Activated naive CD4-positive, alpha-beta T cell treated with anti-CD3 and anti-CD28 coated beads, Interleukin-2, amount 50 U/mL, for 24 hours (primary cell): ENCODE measurements around the gene SLC24A3.
"Not testable (repeated sequence)": the region's sequence is repeated elsewhere in the genome, so short reads cannot be mapped to it uniquely, and the experiment has no call there.

Experiments
- H3K27ac Mint-ChIP-seq: one replicate; pipeline ENCODE4 v1.8.0; 2021; ENCODE audit warnings: mild to moderate bottlenecking, mixed read lengths
- H3K27me3 Mint-ChIP-seq: one replicate; pipeline ENCODE4 v1.8.0; 2021; ENCODE audit warnings: mixed read lengths
- H3K36me3 Mint-ChIP-seq: one replicate; pipeline ENCODE4 v1.8.0; 2021; ENCODE audit warnings: mixed read lengths
- H3K4me1 Mint-ChIP-seq: one replicate; pipeline ENCODE4 v1.8.0; 2021; ENCODE audit warnings: mixed read lengths
- H3K4me3 Mint-ChIP-seq: one replicate; pipeline ENCODE4 v1.8.0; 2021; ENCODE audit warnings: mild to moderate bottlenecking, mixed read lengths
- H3K9me3 Mint-ChIP-seq: one replicate; pipeline ENCODE4 v1.8.0; 2021; ENCODE audit warnings: mixed read lengths

Gene SLC24A3

GRCh38 chr20:19738951-19739350 is 526.5 kb downstream of the SLC24A3 start:
- Mint-ChIP-seq H3K4me1 (no peaks in the 10 kb centered on the region), H3K9me3 (no peaks in the 10 kb centered on the region), H3K4me3 (no peak overlapping the region), H3K36me3 (no peaks in the 10 kb centered on the region), H3K27ac (no peak overlapping the region), H3K27me3 (peaks cover 7% of the 10 kb centered on the region)

GRCh38 chr20:19739351-19739750 is 526.9 kb downstream of the SLC24A3 start:
- Mint-ChIP-seq H3K4me1 (no peaks in the 10 kb centered on the region), H3K27me3 (peaks cover 7% of the 10 kb centered on the region), H3K27ac (no peak overlapping the region), H3K9me3 (no peaks in the 10 kb centered on the region), H3K36me3 (no peaks in the 10 kb centered on the region), H3K4me3 (no peak overlapping the region)

GRCh38 chr20:19740512-19740911 is 528.1 kb downstream of the SLC24A3 start:
- H3K36me3 Mint-ChIP-seq = no peaks in the 10 kb centered on the region
- no peak overlapping the region for H3K27ac Mint-ChIP-seq
- no peak overlapping the region for H3K4me3 Mint-ChIP-seq
- H3K27me3 Mint-ChIP-seq = peaks cover 7% of the 10 kb centered on the region
- H3K9me3 Mint-ChIP-seq = no peaks in the 10 kb centered on the region
- no peaks in the 10 kb centered on the region for H3K4me1 Mint-ChIP-seq

DNA sequence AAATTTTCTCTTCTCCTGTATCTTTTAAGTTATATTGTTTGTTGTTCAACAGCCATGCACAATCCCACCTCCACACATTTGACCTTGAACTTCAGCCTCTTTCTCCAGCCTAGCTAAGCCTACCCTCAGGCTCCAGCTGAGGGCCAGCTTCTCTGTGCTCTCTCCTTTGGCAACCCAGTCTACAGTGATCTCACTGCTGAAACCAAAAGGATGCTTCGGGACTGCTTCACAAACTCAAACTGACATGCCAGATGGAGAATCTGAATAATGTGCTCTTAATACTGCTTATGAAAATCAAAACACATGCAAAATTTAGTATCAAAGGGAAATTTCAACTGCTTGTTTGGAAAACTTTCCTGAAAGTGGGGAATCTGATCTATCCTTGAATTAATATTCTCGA is 529.5 kb downstream of the SLC24A3 start:
- Mint-ChIP-seq H3K36me3 (no peaks in the 10 kb centered on the region), H3K9me3 (no peaks in the 10 kb centered on the region), H3K27me3 (peaks cover 7% of the 10 kb centered on the region), H3K4me3 (no peak overlapping the region), H3K27ac (no peak overlapping the region), H3K4me1 (no peaks in the 10 kb centered on the region)

DNA sequence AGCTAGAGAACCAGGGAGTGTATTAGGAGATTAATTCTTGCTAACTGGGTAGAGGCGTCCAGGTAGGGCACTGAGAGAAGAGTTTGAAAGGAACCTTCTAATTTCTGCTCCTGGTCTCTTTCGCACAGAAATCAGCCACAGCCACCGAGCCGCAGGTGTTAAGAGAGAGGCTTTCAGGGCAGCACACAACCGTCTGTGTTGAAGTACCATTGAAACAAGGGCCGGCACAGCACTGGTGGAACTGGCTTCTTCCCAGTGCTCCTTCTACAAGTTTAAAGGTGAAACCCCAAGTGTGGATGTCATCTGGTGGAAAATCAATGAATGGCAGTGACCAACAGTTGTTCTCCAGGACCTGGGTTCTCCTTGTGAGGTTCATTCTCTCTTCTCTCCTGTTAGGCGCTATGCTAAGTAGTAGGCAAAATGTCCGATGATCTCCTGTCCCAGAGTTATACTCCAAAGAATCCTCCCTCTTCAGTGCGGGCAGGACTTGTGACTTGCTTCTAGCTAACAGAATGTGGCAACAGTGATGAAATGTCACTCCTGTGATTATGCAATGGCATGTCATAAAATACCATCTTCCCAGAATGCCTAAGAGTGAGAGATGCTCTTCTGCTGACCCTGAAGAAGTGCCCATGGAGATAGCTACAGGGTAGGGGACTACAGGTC is 530.7 kb downstream of the SLC24A3 start:
- Mint-ChIP-seq H3K4me3 (no peak overlapping the region), H3K36me3 (no peaks in the 10 kb centered on the region), H3K9me3 (no peaks in the 10 kb centered on the region), H3K27ac (no peak overlapping the region), H3K27me3 (peaks cover 7% of the 10 kb centered on the region), H3K4me1 (no peaks in the 10 kb centered on the region)

DNA sequence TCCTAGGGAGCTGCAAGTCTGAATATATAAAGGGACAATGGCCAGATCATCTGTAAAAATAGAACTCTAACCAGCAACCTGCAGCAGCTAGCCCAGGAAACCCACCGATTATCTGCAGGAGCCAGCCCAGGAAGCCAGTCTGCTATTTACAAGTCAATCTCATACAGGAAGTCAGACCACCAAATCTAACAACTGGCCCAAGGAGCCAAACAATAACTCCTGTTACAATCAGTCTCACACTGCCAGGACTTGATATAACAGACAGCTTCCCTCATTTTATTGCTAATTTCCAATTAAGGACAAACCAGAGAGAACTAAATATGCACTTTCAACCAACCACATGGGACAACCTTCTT is 531.2 kb downstream of the SLC24A3 start:
- no peaks in the 10 kb centered on the region for H3K4me1 Mint-ChIP-seq
- no peaks in the 10 kb centered on the region for H3K36me3 Mint-ChIP-seq
- no peak overlapping the region for H3K27ac Mint-ChIP-seq
- no peak overlapping the region for H3K4me3 Mint-ChIP-seq
- no peaks in the 10 kb centered on the region for H3K9me3 Mint-ChIP-seq
- peaks cover 7% of the 10 kb centered on the region for H3K27me3 Mint-ChIP-seq

DNA sequence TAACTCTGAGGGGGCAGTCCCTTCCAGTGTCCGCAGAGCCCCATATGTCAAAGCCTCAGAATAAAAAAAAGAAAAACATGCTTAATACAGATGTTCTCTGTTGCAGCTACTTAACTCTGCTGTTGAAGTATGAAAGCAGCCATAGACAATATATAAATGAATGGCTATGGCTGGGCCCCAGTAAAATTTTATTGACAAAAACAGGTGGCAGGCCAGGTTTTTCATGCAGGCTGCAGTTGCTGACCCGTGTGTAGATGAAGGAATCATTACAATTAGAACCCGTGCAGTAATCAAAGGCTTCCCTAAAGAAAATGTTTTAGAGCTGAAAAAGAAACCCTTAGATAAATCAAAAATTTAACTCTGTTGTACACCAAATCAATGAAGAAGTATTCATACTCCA is 532.7 kb downstream of the SLC24A3 start:
- Mint-ChIP-seq H3K36me3 (no peaks in the 10 kb centered on the region), H3K4me3 (no peak overlapping the region), H3K4me1 (no peaks in the 10 kb centered on the region), H3K9me3 (no peaks in the 10 kb centered on the region), H3K27me3 (peaks cover 7% of the 10 kb centered on the region), H3K27ac (no peak overlapping the region)

DNA sequence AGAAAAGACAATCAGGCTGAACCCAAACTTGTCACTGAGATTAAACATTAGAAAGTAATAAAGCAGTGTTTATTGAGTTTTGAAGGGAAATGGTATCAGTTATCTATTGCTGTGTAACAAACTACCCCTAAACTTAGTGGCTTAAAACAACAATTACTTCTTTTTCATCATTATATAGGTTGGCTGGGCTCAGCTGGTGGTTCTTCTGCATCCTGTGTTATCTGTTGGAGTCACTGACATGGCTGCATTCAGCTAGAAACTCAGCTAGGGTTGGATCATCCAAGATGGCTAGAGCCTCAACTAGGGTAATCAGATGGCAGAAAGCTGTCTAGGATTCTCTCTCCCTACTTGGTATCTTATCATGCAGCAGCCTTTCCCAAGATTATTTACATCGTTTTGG is 533.1 kb downstream of the SLC24A3 start:
- Mint-ChIP-seq H3K4me3 (no peak overlapping the region), H3K4me1 (no peaks in the 10 kb centered on the region), H3K36me3 (no peaks in the 10 kb centered on the region), H3K27me3 (peaks cover 7% of the 10 kb centered on the region), H3K27ac (no peak overlapping the region), H3K9me3 (no peaks in the 10 kb centered on the region)

DNA sequence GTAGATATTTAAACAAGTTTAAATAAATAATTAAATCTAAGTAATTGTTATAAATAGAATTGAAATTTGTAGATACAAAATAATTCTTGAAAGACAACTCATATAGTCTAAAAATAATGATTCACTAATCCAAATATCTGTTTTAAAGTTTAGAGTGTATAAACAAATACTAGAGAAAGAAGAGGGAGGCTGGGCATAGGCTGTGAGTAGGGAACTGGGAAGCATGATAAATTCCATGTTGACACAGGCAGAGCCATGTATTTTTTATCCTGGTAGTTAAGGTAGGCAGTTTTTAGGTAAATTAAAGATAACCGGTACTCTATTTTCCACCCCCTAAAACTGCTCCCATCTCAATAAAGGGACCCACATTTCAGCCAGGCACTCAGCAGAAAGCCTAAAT is 534.0 kb downstream of the SLC24A3 start:
- H3K4me1 Mint-ChIP-seq = no peaks in the 10 kb centered on the region
- no peak overlapping the region for H3K4me3 Mint-ChIP-seq
- H3K36me3 Mint-ChIP-seq = no peaks in the 10 kb centered on the region
- H3K9me3 Mint-ChIP-seq = no peaks in the 10 kb centered on the region
- H3K27me3 Mint-ChIP-seq = peaks cover 3% of the 10 kb centered on the region
- H3K27ac Mint-ChIP-seq = no peak overlapping the region

DNA sequence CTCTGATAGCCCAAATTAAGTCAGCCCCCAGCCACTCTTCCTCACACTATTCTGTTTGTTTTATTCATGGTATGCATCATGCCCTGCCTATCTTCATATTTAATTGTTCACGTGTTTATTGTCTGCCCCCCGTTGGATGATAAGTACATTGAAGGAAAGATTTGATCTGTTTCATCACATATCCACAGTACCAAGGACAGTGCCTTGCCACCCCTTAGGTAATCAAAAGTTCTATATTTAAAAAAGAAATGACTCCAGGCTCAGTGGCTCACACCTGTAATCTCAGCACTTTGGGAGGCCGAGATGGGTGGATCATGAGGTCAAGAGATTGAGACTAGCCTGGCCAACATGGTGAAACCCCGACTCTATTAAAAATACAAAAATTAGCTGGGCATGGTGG is 535.5 kb downstream of the SLC24A3 start:
- no peaks in the 10 kb centered on the region for H3K4me1 Mint-ChIP-seq
- H3K36me3 Mint-ChIP-seq = no peaks in the 10 kb centered on the region
- H3K27me3 Mint-ChIP-seq = peaks cover 2% of the 10 kb centered on the region
- H3K9me3 Mint-ChIP-seq = no peaks in the 10 kb centered on the region
- no peak overlapping the region for H3K27ac Mint-ChIP-seq
- H3K4me3 Mint-ChIP-seq = no peak overlapping the region

DNA sequence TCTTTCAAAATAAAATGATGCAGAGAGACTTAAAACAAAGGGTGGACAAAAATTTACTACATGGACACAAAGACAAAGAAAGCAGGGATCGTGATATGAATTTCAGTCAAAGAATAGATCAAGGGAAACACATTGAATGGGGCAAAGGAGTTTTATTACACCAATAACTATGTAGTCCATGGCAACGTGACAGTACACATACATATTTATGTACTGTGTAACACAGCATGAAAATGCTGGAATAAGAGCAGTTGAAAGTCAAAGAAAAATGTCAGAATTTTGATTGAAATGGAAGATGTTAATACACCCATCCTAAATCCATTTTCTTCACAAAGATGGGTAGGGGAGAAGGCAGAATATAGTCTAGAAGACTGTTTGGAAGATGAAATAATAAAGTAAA is 536.2 kb downstream of the SLC24A3 start:
- Mint-ChIP-seq H3K36me3 (no peaks in the 10 kb centered on the region), H3K27ac (no peak overlapping the region), H3K9me3 (no peaks in the 10 kb centered on the region), H3K4me3 (no peak overlapping the region), H3K27me3 (peaks cover 2% of the 10 kb centered on the region), H3K4me1 (no peaks in the 10 kb centered on the region)

GRCh38 chr20:19749618-19750071 is 537.2 kb downstream of the SLC24A3 start:
- Mint-ChIP-seq H3K4me3 (no peak overlapping the region), H3K36me3 (no peaks in the 10 kb centered on the region), H3K27ac (no peak overlapping the region), H3K9me3 (no peaks in the 10 kb centered on the region), H3K27me3 (peaks cover 2% of the 10 kb centered on the region), H3K4me1 (no peaks in the 10 kb centered on the region)

DNA sequence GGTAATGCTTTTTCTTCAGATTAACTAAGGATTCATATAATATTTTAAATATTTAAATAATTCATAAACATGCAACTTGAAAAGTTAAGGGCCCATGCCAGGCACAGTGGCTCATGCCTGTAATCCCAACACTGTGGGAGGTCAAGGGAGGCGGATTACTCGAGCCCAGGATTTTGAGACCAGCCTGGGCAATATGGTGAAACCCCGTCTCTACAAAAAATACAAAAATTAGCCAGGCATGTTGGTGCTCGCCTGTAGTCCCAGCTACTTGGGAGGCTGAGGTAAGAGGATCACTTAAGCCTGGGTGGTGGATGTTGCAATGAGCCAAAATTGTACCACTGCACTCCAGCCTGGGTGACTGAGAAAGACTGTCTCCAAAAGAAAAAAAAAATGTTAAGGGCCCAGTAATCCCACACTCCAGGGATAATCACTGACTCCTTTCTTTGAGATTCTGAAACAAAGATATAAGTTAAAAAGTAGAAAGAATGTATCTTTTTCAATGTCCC is 537.7 kb downstream of the SLC24A3 start:
- H3K27me3 Mint-ChIP-seq = peaks cover 2% of the 10 kb centered on the region
- H3K4me3 Mint-ChIP-seq = no peak overlapping the region
- no peaks in the 10 kb centered on the region for H3K9me3 Mint-ChIP-seq
- no peak overlapping the region for H3K27ac Mint-ChIP-seq
- no peaks in the 10 kb centered on the region for H3K4me1 Mint-ChIP-seq
- no peaks in the 10 kb centered on the region for H3K36me3 Mint-ChIP-seq

- peaks cover 3% of the 10 kb centered on the region for H3K27me3 Mint-ChIP-seq
- H3K4me3 Mint-ChIP-seq = no peak overlapping the region
- H3K9me3 Mint-ChIP-seq = no peaks in the 10 kb centered on the region
- H3K27ac Mint-ChIP-seq = no peak overlapping the region
- H3K36me3 Mint-ChIP-seq = no peaks in the 10 kb centered on the region
- H3K4me1 Mint-ChIP-seq = no peaks in the 10 kb centered on the region
These were observed 538.6 kb downstream of the SLC24A3 start for GRCh38 chr20:19750907-19751636.

- peaks cover 19% of the 10 kb centered on the region for H3K27me3 Mint-ChIP-seq
- not testable (repeated sequence) for H3K9me3 Mint-ChIP-seq, H3K4me1 Mint-ChIP-seq, H3K4me3 Mint-ChIP-seq, H3K36me3 Mint-ChIP-seq, H3K27ac Mint-ChIP-seq
These were observed 541.8 kb downstream of the SLC24A3 start for GRCh38 chr20:19754201-19754600.

GRCh38 chr20:19756761-19757486 is 544.5 kb downstream of the SLC24A3 start:
- Mint-ChIP-seq H3K4me3 (no peak overlapping the region), H3K4me1 (no peaks in the 10 kb centered on the region), H3K27me3 (peaks cover 28% of the 10 kb centered on the region), H3K27ac (no peak overlapping the region), H3K9me3 (no peaks in the 10 kb centered on the region), H3K36me3 (no peaks in the 10 kb centered on the region)
